Stimulated activated CD4-positive, alpha-beta T cell treated with anti-CD3 and anti-CD28 coated beads, Interleukin-1b, Interleukin-23, amount 100 ng/mL, for 4 hours (primary cell): ENCODE data around the gene BMP8B.
"Not testable (repeated sequence)": the region's sequence is repeated elsewhere in the genome, so short reads cannot be mapped to it uniquely, and the experiment has no call there.

Experiments used
- DNase-seq, 2 donors: peaks; one replicate each; pipeline ENCODE4 v3.0.0-alpha.2; 2020; ENCODE audit warnings: low read depth in 2 of 2

BMP8B gene

GRCh38 chr1:39812913-39813312, 24.2 kb upstream of the BMP8B start:
- no peak for DNase-seq

- DNase-seq = no peak
Observed at GRCh38 chr1:39808784-39809517, 20.3 kb upstream of the BMP8B start.

- no peak for DNase-seq
Observed at GRCh38 chr1:39805385-39805784, 16.7 kb upstream of the BMP8B start.

- no peak for DNase-seq
Observed at GRCh38 chr1:39802496-39803260, 14.0 kb upstream of the BMP8B start.

GRCh38 chr1:39800471-39800835, 11.8 kb upstream of the BMP8B start:
- no peak for DNase-seq

- DNase-seq = peak; percentile 65 to 68
Observed at GRCh38 chr1:39799770-39800470, 11.3 kb upstream of the BMP8B start.

- DNase-seq = peak; percentile 68 to 81
Observed at GRCh38 chr1:39798859-39799769, 10.4 kb upstream of the BMP8B start.

GRCh38 chr1:39795651-39796050, 7.0 kb upstream of the BMP8B start:
- DNase-seq = no peak

GRCh38 chr1:39791838-39792237, 3.2 kb upstream of the BMP8B start:
- no peak for DNase-seq

- DNase-seq = no peak
Observed at GRCh38 chr1:39789571-39790110, 976 bp upstream of the BMP8B start.

GRCh38 chr1:39788426-39788757, 273 bp downstream of the BMP8B start:
- no peak for DNase-seq

GRCh38 chr1:39787964-39788363, 701 bp downstream of the BMP8B start:
- DNase-seq = not testable (repeated sequence)

- DNase-seq = no peak
Observed at GRCh38 chr1:39787468-39787867, 1.2 kb downstream of the BMP8B start.

- DNase-seq = not testable (repeated sequence)
Observed at GRCh38 chr1:39787108-39787375, 1.6 kb downstream of the BMP8B start.

- not testable (repeated sequence) for DNase-seq
Observed at GRCh38 chr1:39786303-39787107, 2.2 kb downstream of the BMP8B start.

GRCh38 chr1:39782685-39783084, 6.0 kb downstream of the BMP8B start:
- DNase-seq = not testable (repeated sequence)

GRCh38 chr1:39782103-39782502, 6.6 kb downstream of the BMP8B start:
- no peak for DNase-seq

- no peak for DNase-seq
Observed at GRCh38 chr1:39781349-39781715, 7.3 kb downstream of the BMP8B start.

GRCh38 chr1:39779821-39780220, 8.8 kb downstream of the BMP8B start:
- DNase-seq = no peak

GRCh38 chr1:39779137-39779536, 9.5 kb downstream of the BMP8B start:
- DNase-seq = no peak
